GM12874 (cell line): Measurements from ENCODE around the gene NHP2.

Experiments
- TF ChIP-seq, protein P1 (sequence below): IDR thresholded peaks from 2 replicates; pipeline ENCODE4 v1.5.1; 2011; ENCODE audit warnings: low read depth, mild to moderate bottlenecking, control low read depth, low read length, moderate library complexity; ENCODE audit not compliant: insufficient read depth

The NHP2 gene

DNA sequence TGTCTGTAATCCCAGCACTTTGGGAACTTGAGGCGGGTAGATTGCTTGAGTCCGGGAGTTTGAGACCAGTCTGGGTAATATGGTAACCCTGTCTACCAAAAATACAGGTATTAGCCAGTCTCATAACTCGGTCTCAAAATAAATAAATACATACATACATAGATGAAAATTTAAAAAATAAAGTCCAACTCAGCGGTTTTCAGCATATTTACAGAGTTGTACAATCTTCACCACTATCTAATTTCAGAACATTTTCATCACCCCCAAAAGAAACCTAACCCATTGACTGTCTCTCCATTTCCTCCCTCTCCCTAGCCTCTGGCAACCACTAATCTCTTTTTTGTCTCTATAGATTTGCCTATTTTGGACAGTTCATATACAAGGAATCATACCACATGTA is 12.1 kb downstream of the NHP2 start:
- TF ChIP-seq, protein P1, sequence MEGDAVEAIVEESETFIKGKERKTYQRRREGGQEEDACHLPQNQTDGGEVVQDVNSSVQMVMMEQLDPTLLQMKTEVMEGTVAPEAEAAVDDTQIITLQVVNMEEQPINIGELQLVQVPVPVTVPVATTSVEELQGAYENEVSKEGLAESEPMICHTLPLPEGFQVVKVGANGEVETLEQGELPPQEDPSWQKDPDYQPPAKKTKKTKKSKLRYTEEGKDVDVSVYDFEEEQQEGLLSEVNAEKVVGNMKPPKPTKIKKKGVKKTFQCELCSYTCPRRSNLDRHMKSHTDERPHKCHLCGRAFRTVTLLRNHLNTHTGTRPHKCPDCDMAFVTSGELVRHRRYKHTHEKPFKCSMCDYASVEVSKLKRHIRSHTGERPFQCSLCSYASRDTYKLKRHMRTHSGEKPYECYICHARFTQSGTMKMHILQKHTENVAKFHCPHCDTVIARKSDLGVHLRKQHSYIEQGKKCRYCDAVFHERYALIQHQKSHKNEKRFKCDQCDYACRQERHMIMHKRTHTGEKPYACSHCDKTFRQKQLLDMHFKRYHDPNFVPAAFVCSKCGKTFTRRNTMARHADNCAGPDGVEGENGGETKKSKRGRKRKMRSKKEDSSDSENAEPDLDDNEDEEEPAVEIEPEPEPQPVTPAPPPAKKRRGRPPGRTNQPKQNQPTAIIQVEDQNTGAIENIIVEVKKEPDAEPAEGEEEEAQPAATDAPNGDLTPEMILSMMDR: no peak

DNA sequence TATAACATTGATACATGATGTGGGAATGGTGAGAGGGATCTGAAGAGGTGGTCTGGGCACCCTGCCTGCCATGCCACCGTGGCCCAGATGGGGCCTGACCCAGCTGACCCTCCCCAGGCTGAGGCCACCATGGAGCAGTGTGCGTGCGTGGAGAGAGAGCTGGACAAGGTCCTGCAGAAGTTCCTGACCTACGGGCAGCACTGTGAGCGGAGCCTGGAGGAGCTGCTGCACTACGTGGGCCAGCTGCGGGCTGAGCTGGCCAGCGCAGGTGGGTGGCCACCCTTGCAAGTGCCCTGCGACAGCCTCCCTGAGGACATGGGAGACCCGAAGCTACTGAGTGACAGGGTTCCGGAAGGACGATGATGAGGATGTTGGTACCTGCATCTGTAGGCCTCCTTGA is 15.7 kb downstream of the NHP2 start:
- TF ChIP-seq, protein P1: no peak

- TF ChIP-seq, protein P1: no peak
Measured at GRCh38 chr5:178136990-178137389, 16.7 kb downstream of the NHP2 start.

DNA sequence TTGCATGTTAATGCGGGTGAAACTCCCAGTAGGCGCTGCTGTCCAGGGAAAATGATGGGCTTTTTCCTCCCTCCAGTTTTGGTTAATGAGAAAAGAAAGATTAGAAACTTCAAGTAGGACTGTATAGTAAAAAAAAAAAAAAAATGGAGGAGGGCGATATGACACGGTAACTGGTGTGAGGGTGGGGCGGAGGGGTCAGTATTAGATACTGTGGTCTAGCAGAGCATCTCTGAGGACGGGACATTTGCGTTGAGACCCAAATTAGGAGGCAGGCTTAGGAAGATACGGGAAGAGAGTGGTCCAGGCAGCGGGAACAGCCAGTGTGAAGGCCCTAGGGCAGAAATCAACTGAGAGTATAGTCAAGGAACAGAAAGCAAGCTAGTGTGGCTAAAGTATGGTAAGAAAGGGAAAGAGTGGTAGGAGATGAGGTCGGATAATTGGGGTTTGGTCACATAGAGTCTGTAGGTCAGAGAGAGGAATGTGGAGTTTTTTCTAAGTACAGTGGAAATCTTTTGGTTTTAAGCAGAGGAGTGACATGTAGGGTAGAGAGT is 22.2 kb downstream of the NHP2 start:
- TF ChIP-seq, protein P1: no peak

DNA sequence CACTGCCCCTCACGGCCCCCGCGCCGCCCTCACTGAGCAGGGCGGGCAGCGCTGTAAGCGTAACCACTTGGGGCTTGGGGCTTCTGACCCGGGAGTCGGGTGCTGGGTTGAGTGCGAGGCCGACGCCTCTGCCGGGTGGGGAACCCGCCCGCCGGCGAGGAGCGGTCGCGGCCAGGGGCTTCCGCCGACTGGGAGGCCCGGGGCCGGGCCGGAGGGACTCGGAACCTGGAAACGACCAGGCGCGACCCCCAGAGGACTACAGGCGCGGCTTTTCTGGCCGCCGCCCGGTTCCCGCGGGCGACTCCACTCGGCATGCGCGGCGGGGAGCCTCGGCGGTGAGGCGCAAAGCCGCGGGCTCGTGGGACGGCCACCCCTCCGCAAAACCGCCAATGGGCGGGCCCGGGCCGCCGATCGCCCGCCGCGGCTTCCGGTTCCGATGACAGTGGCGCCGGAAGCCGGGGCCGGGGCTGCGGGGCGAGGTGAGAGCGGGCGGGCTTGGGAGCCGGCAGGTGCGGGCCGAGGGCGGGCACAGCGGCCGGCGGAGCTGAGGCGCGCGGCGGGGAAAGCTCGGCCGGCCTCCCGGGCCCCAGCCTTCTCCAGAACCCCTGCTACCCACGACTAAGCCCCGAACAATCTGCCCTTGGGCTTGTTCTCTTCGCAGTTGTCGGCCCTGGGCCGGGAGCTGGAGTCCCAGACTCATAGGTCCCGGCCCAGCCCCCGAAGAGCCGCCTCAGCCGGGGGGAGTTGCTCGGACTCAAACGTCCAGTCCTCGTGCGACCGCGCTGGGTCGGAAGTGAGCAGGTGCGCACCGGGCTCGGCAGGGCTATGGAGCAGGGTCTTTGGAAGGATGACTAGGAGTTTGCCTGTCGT is 22.9 kb downstream of the NHP2 start, which contains the start of gene RMND5B:
Gene RMND5B (plus strand): TSS at position 439 of the 870 bp plus-strand sequence. CDS start 7,106 bp downstream, outside the sequence.
- TF ChIP-seq, protein P1: no peak

DNA sequence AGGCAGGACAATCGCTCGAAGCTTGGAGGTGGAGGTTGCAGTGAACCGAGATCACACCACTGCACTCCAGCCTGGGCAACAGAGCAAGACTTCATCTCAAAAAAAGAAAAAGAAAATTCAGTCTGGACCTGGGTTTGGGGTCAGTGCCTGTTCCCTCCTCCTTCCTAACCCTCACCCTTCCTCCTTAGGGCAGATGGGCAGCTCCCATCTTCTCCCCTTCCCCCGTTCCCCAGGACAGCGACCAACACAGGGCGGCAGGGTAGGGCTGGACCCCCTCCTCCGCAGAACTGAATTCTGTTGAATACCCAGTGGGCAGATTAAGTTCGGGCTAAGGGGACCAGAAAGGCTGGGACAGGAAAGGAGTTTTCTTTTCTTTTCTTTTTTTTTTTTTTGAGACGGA is 24.4 kb downstream of the NHP2 start:
- TF ChIP-seq, protein P1: no peak

DNA sequence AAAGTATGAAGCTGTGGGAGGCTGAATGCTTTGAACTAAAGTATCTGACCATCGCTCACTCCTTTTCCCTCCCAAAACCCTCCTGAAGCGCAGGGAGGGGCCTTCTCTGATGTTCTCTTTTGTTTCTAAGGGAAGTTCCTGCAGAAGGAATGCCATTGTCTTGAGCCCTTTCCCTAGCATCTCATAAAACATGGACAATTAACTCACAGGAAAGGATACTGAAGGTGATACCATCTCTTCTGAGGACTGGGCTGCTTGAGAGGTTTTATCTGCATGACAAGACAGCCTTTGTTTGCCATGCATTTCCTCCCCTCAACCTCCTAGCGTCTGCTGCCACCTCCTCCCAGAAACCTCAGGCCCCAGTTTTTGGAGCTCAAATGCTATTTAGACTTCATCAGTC is 27.1 kb downstream of the NHP2 start:
- TF ChIP-seq, protein P1: no peak
